ENCODE results near the gene EFHD2.
"Not testable (repeated sequence)": the region's sequence is repeated elsewhere in the genome, so short reads cannot be mapped to it uniquely, and the experiment has no call there.

Gene EFHD2

GRCh38 chr1:15433471-15433870 lies 23.8 kb downstream of the EFHD2 start:
- DNase-seq, result no peak

GRCh38 chr1:15434739-15435138 lies 25.1 kb downstream of the EFHD2 start:
- DNase-seq, result not testable (repeated sequence)

GRCh38 chr1:15435239-15436077 lies 25.8 kb downstream of the EFHD2 start:
- DNase-seq, result no peak

- no peak for DNase-seq
Measured at GRCh38 chr1:15436881-15437442, 27.3 kb downstream of the EFHD2 start.

GRCh38 chr1:15439325-15439724 lies 29.6 kb downstream of the EFHD2 start:
- DNase-seq, result no peak

GRCh38 chr1:15440357-15440756 lies 30.7 kb downstream of the EFHD2 start:
- no peak for DNase-seq

- DNase-seq, result no peak
Measured at GRCh38 chr1:15441247-15441646, 31.6 kb downstream of the EFHD2 start.

- DNase-seq, result no peak
Measured at GRCh38 chr1:15442119-15442518, 32.4 kb downstream of the EFHD2 start.

- no peak for DNase-seq
Measured at GRCh38 chr1:15442759-15443158, 33.1 kb downstream of the EFHD2 start.

- DNase-seq, result no peak
Measured at GRCh38 chr1:15443281-15443680, 33.6 kb downstream of the EFHD2 start.

GRCh38 chr1:15444468-15445389 lies 35.0 kb downstream of the EFHD2 start:
- DNase-seq, result no peak

- no peak for DNase-seq
Measured at GRCh38 chr1:15445390-15446122, 35.9 kb downstream of the EFHD2 start.

- DNase-seq, result no peak
Measured at GRCh38 chr1:15446212-15446611, 36.5 kb downstream of the EFHD2 start.

GRCh38 chr1:15448877-15449462 lies 39.3 kb downstream of the EFHD2 start:
- DNase-seq, result no peak

- no peak for DNase-seq
Measured at GRCh38 chr1:15449567-15449966, 39.9 kb downstream of the EFHD2 start.

GRCh38 chr1:15451014-15451722 lies 41.5 kb downstream of the EFHD2 start:
- DNase-seq, result no peak

- DNase-seq, result no peak
Measured at GRCh38 chr1:15452216-15452615, 42.5 kb downstream of the EFHD2 start.

GRCh38 chr1:15452866-15453571 lies 43.3 kb downstream of the EFHD2 start:
- DNase-seq, result no peak

GRCh38 chr1:15453734-15454133 lies 44.0 kb downstream of the EFHD2 start:
- DNase-seq, result no peak

GRCh38 chr1:15454256-15454655 lies 44.6 kb downstream of the EFHD2 start:
- no peak for DNase-seq

GRCh38 chr1:15455522-15455921 lies 45.8 kb downstream of the EFHD2 start:
- no peak for DNase-seq
